ENCODE results near the gene REX1BD.
"Not testable (repeated sequence)": the region's sequence is repeated elsewhere in the genome, so short reads cannot be mapped to it uniquely, and the experiment has no call there.

DNA sequence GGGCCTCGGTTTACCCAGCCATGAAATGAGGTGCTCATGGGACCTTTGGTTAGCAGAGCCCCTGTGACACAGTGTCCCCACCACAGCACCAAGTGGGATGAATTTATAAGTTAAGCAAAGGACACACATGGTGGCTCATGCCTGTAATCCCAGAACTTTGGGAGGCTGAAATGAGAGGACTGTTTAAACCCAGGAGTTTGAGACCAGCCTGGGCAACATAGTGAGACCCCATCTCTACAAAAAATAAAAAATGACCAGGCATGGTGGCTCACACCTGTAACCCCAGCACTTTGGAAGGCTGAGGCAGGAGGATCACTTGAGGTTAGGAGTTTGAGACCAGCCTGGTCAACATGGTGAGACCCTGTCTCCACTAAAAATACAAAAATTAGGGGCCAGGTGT is 48.4 kb upstream of the REX1BD start:
- TF ChIP-seq, protein P1, sequence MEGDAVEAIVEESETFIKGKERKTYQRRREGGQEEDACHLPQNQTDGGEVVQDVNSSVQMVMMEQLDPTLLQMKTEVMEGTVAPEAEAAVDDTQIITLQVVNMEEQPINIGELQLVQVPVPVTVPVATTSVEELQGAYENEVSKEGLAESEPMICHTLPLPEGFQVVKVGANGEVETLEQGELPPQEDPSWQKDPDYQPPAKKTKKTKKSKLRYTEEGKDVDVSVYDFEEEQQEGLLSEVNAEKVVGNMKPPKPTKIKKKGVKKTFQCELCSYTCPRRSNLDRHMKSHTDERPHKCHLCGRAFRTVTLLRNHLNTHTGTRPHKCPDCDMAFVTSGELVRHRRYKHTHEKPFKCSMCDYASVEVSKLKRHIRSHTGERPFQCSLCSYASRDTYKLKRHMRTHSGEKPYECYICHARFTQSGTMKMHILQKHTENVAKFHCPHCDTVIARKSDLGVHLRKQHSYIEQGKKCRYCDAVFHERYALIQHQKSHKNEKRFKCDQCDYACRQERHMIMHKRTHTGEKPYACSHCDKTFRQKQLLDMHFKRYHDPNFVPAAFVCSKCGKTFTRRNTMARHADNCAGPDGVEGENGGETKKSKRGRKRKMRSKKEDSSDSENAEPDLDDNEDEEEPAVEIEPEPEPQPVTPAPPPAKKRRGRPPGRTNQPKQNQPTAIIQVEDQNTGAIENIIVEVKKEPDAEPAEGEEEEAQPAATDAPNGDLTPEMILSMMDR (IDR thresholded peaks at IDR 0.05; ENCODE audit: insufficient read depth, low read length, poor library complexity, severe bottlenecking), result not testable (repeated sequence)
- TF ChIP-seq EZH2phosphoT487 (conservative IDR thresholded peaks at IDR 0.05; ENCODE audit: low read length), result not testable (repeated sequence)
